ENCODE data around the gene SLC22A7.

SLC22A7 gene

DNA sequence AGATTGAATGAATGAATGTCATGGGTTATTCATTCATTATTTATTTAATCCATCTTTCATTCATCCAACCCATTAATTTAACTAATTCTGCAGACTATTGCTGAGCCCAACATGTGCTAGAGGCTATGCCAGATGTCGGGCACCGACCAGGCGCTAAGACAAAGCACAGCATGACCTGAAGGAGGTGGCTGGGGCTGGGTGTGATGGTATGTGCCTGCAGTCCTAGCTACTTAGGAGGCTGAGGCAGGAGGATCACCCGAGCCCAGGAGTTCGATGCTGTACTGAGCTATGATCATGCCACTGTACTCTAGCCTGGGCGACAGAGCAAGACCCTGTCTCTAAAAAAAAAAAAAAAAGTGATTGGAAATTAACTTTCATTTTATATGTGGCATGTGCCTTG is 5.7 kb upstream of the SLC22A7 start:
- Histone ChIP-seq H3K36me3 (ENCODE audit: control insufficient read depth, insufficient read depth, low read length) (no peaks in the 10 kb centered on the region), H3K27me3 (replicated peaks; ENCODE audit: control insufficient read depth, insufficient read depth, low read length) (no peaks in the 10 kb centered on the region; the same call in 1 of the 2 replicates), H3K4me3 (replicated peaks; ENCODE audit: low read depth, low read length) (no peak overlapping the region)
- TF ChIP-seq, protein P1, sequence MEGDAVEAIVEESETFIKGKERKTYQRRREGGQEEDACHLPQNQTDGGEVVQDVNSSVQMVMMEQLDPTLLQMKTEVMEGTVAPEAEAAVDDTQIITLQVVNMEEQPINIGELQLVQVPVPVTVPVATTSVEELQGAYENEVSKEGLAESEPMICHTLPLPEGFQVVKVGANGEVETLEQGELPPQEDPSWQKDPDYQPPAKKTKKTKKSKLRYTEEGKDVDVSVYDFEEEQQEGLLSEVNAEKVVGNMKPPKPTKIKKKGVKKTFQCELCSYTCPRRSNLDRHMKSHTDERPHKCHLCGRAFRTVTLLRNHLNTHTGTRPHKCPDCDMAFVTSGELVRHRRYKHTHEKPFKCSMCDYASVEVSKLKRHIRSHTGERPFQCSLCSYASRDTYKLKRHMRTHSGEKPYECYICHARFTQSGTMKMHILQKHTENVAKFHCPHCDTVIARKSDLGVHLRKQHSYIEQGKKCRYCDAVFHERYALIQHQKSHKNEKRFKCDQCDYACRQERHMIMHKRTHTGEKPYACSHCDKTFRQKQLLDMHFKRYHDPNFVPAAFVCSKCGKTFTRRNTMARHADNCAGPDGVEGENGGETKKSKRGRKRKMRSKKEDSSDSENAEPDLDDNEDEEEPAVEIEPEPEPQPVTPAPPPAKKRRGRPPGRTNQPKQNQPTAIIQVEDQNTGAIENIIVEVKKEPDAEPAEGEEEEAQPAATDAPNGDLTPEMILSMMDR (IDR thresholded peaks at IDR 0.05; ENCODE audit: insufficient read depth, low read length, poor library complexity, severe bottlenecking) = no peak
- no peak for DNase-seq (ENCODE audit: extremely low read depth, insufficient read length)

DNA sequence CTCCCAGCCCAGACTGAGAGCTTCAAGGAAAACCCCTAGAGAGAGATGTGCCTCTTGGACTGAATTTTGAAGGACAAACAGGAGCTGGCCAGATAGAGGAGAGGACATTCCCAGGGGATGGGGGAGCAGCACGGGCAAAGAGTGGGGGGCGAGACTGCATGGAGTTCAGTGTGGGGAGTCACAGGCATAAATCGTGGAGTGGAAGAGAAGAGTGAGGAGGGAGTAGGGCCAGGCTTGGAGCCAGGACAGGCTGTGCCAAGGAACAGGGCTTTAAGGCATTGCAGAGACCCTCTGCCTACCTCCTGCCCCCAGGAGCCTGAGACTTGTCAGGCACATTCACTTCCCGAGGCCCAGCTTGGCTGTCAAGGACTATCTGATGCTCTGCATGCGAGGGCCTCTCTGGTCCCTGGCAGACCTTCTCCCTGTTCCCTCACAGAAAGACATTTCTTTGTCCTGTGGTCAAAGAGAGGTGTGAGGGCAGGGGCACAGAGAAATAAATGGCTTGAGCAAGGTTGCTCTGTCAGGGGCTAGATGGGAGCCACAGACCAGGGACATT is 5.2 kb upstream of the SLC22A7 start:
- TF ChIP-seq, protein P1 (IDR thresholded peaks at IDR 0.05; ENCODE audit: insufficient read depth, low read length, poor library complexity, severe bottlenecking) = no peak
- Histone ChIP-seq H3K27me3 (replicated peaks; ENCODE audit: control insufficient read depth, insufficient read depth, low read length) (no peaks in the 10 kb centered on the region; the same call in 1 of the 2 replicates), H3K36me3 (ENCODE audit: control insufficient read depth, insufficient read depth, low read length) (no peaks in the 10 kb centered on the region), H3K4me3 (replicated peaks; ENCODE audit: low read depth, low read length) (no peak overlapping the region)
- no peak for DNase-seq (ENCODE audit: extremely low read depth, insufficient read length)

DNA sequence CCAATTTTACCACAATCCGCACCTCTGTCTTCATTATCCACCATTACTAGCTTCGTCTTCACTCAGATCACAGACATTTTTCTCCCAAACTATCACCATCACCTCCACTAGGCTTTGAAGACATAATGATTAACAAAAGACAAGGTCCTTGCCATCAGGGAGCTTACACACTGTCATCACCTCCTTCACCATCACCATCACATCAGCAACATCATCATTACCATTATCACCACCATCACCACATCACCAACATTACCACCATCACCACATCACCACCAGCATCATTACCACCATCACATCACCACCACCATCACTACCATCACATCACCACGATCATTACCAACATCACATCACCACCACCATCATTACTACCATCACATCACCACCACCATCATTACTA is 4.4 kb upstream of the SLC22A7 start:
- TF ChIP-seq, protein P1 (IDR thresholded peaks at IDR 0.05; ENCODE audit: insufficient read depth, low read length, poor library complexity, severe bottlenecking) = no peak
- Histone ChIP-seq H3K4me3 (replicated peaks; ENCODE audit: low read depth, low read length) (no peak overlapping the region), H3K27me3 (replicated peaks; ENCODE audit: control insufficient read depth, insufficient read depth, low read length) (no peaks in the 10 kb centered on the region; the same call in 1 of the 2 replicates), H3K36me3 (ENCODE audit: control insufficient read depth, insufficient read depth, low read length) (no peaks in the 10 kb centered on the region)
- no peak for DNase-seq (ENCODE audit: extremely low read depth, insufficient read length)

DNA sequence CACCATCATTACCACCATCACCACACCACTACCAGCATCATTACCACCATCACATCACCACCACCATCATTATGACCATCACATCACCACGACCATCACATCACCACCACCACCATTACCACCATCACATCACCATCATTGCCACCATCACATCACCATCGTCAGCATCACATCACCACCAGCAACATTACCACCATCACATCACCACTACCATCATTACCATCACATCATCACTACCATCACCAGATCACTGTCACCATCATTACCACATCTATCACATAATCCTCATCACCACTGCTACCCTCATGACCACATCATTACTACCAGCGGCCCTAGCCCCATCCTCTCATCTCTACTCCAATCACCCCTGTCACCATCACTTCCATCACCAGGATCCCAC is 3.5 kb upstream of the SLC22A7 start:
- TF ChIP-seq, protein P1 (IDR thresholded peaks at IDR 0.05; ENCODE audit: insufficient read depth, low read length, poor library complexity, severe bottlenecking) = no peak
- Histone ChIP-seq H3K4me3 (replicated peaks; ENCODE audit: low read depth, low read length) (no peak overlapping the region), H3K27me3 (replicated peaks; ENCODE audit: control insufficient read depth, insufficient read depth, low read length) (no peaks in the 10 kb centered on the region; the same call in 1 of the 2 replicates), H3K36me3 (ENCODE audit: control insufficient read depth, insufficient read depth, low read length) (no peaks in the 10 kb centered on the region)
- no peak for DNase-seq (ENCODE audit: extremely low read depth, insufficient read length)

DNA sequence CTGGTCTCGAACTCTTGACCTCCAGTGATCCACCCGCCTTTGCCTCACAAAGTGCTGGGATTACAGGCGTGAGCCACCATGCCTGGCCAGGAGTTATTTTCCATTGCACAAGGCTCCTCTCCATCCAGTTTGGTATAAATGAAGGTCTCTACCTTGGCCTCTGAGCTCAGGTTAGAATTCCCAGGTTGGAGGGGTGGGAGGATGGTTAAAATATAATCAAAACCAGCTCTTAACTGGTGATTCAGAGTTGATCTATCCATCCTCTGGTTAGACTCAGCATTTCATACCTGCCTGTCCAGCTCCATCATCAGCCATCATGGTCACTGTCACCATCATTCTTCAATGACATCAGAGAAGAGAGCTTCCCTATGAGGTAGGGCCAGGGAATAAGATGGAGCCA is 2.6 kb upstream of the SLC22A7 start:
- H3K27me3 ChIP-seq (replicated peaks; ENCODE audit: control insufficient read depth, insufficient read depth, low read length) = no peaks in the 10 kb centered on the region; the same call in 1 of the 2 replicates
- no peak for DNase-seq (ENCODE audit: extremely low read depth, insufficient read length)
- TF ChIP-seq, protein P1 (IDR thresholded peaks at IDR 0.05; ENCODE audit: insufficient read depth, low read length, poor library complexity, severe bottlenecking) = no peak

More for the DNA sequence above, 2.6 kb upstream of the SLC22A7 start:
- Histone ChIP-seq H3K36me3 (ENCODE audit: control insufficient read depth, insufficient read depth, low read length) (no peaks in the 10 kb centered on the region), H3K4me3 (replicated peaks; ENCODE audit: low read depth, low read length) (no peak overlapping the region)
